Activated T-helper 2 cell treated with anti-CD3 and anti-CD28 coated beads, Interferon-gamma antibody, Interleukin-2, Interleukin-4, amounts not matched to agents 10 μg/mL and 5 μg/mL and 100 μg/mL, durations not matched to agents 14 hours and 24 hours and 36 hours (primary cell): ENCODE measurements around the gene SIK3. TPM values are rescaled to one million over a fixed set of nuclear protein-coding genes. Genes with fewer than 3 reads are reported as not detected.
"Not testable (repeated sequence)": the region's sequence is repeated elsewhere in the genome, so short reads cannot be mapped to it uniquely, and the experiment has no call there.

Source experiments
- DNase-seq: peaks from one replicate; pipeline ENCODE4 v3.0.0; 2021; ENCODE audit warnings: low spot score
- H3K27ac Mint-ChIP-seq: one replicate; pipeline ENCODE4 v1.8.0; 2021; ENCODE audit warnings: mixed read lengths
- H3K27me3 Mint-ChIP-seq: one replicate; pipeline ENCODE4 v1.8.0; 2021; ENCODE audit warnings: low read depth, mixed read lengths
- H3K36me3 Mint-ChIP-seq: one replicate; pipeline ENCODE4 v1.8.0; 2021; ENCODE audit warnings: low read depth, mixed read lengths
- H3K4me1 Mint-ChIP-seq: one replicate; pipeline ENCODE4 v1.8.0; 2021; ENCODE audit warnings: low read depth, mixed read lengths
- H3K4me3 Mint-ChIP-seq: one replicate; pipeline ENCODE4 v1.8.0; 2021; ENCODE audit warnings: low read depth, mild to moderate bottlenecking, moderate library complexity, mixed read lengths
- H3K9me3 Mint-ChIP-seq: one replicate; pipeline ENCODE4 v1.8.0; 2021; ENCODE audit warnings: mixed read lengths
- intact Hi-C: fragments of 100-400 bp; cut with micrococcal nuclease; formaldehyde crosslinking; loops from one replicate; pipeline ENCODE4 v1.15.1; 2023
- total RNA-seq: library from RNA; stranded (reverse); gene quantifications from 2 replicates; pipeline ENCODE4 v1.2.3, GENCODE V29; 2022

The SIK3 gene
- total RNA-seq, 1 donor from 2014 or later: 25.3 TPM

DNA sequence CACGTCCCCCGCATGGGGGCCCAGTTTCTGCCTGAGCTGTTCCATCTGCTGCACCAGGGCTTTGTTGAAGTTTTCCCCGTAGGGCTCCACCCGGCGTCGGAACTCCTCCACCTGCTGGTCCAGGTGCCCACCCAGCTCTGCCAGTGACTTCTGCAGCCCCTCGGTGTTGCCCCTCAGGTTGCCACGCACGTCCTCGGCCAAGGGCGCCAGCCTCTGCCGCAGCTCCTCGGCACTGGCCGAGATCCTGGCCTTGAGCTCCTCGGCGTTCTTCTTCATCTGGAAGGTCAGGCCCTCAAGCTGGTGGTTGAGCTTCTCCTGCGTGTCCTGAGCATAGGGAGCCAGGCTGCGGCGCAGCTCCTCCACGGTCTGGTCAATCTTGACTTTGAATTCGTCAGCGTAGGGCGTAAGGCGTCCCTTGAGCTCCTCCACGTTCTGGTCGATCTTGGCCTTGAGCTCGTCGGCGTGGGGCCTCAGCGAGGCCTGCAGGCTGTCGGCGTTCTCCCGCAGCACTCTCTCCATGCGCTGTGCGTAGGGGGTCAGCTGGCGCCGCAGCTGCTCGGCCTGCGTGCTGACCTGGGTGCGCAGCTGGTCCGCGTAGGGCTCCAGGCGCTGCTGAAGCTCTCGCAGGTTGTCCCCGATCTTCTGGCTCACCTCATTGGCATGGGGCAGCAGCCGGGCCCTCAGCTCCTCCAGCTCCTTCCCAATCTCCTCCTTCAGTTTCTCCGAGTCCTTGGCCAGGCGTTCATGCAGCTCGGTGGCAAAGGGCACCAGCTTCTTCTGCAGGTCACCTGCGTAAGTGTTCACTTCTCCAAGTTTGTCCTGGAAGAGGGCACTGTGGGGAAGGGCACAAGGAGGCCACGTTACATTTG lies 276.9 kb downstream of the SIK3 start:
- no peak overlapping the region for H3K4me3 Mint-ChIP-seq
- no peaks in the 10 kb centered on the region for H3K9me3 Mint-ChIP-seq
- DNase-seq: no peak
- intact Hi-C loops: no loop called here
- no peaks in the 10 kb centered on the region for H3K36me3 Mint-ChIP-seq
- H3K27ac Mint-ChIP-seq: no peak overlapping the region
- no peaks in the 10 kb centered on the region for H3K27me3 Mint-ChIP-seq
- H3K4me1 Mint-ChIP-seq: no peaks in the 10 kb centered on the region

DNA sequence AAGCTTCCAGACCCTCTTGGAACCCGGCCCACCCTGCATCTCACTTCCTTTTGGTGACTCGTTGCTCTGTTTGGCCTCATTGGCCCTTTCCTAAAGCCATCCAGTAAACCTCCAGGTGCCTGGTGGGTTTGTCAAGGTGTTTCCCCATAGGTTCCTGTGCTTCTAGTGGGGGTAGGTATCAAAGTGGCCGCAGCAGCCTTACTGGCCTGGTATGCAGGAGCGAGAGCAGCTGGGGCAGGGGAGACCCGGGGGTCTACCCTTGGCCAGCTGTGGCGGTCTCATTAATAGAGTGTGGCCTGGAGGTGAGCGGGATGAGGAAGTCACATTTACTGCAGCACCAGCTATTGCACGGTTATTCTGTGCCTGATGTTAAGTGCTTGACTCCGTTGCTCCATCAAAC lies 279.2 kb downstream of the SIK3 start:
- H3K27me3 Mint-ChIP-seq: peaks cover 2% of the 10 kb centered on the region
- no peak overlapping the region for H3K27ac Mint-ChIP-seq
- no peaks in the 10 kb centered on the region for H3K4me1 Mint-ChIP-seq
- no peaks in the 10 kb centered on the region for H3K9me3 Mint-ChIP-seq
- H3K36me3 Mint-ChIP-seq: no peaks in the 10 kb centered on the region
- no peak overlapping the region for H3K4me3 Mint-ChIP-seq
- intact Hi-C loops: no loop called here
- no peak for DNase-seq

DNA sequence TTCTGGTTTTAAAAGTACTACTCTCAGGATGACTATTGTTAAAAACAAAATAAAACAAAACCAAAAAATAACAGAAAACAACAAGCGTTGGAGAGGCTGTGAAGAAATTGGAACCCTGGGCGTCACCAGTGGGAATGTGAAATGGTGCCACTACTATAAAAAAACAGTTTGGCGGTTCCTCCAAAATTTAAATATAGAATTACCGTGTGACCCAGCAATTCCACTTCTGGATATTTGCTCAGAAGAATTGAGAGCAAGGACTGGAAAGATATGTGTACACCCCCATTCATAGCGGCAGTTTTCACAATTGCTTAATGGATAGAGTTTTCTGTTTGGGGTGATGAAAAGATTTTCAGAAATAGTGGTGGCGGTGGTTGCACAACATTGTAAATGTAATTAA lies 283.7 kb downstream of the SIK3 start:
- no peak for DNase-seq
- Mint-ChIP-seq H3K4me3 (no peak overlapping the region), H3K27ac (no peak overlapping the region), H3K9me3 (no peaks in the 10 kb centered on the region), H3K27me3 (peaks cover 9% of the 10 kb centered on the region), H3K4me1 (no peaks in the 10 kb centered on the region), H3K36me3 (no peaks in the 10 kb centered on the region)
- intact Hi-C loops: no loop called here

DNA sequence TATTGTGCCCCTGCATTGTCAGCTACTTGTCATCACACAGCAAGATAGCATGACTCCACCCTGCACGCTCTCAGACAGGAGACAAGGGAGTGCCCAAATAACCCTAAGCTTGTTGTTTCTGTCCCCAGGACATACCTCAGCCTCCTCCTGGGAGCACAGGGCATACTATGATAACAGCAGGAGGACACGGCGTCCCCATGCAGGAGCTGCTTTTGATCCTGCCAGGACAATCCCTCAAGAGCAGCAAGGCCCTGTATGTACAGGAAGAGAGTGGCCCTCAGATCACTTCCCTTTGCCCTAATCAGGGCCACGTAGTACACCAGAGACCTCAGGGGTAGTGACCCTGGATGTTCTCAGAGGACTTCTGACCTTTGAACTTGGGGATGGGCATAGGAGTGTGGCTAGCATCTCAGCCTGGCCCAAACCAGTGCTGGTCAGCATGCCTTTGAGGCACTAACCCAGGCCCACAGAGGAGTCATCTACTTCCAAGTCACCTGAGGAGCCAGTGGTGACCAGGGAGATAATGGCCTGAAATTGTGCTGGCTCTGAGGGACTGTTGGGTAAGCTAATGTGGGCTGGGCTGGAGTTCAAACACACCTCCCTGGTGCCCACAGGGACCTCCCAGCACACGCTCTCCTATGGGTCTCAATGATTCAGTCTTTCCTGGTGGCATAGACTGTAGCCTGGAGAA lies 284.3 kb downstream of the SIK3 start:
- no peak overlapping the region for H3K27ac Mint-ChIP-seq
- no peaks in the 10 kb centered on the region for H3K4me1 Mint-ChIP-seq
- intact Hi-C loops: no loop called here
- no peaks in the 10 kb centered on the region for H3K9me3 Mint-ChIP-seq
- H3K36me3 Mint-ChIP-seq: no peaks in the 10 kb centered on the region
- H3K4me3 Mint-ChIP-seq: no peak overlapping the region
- DNase-seq: no peak
- H3K27me3 Mint-ChIP-seq: peaks cover 10% of the 10 kb centered on the region

DNA sequence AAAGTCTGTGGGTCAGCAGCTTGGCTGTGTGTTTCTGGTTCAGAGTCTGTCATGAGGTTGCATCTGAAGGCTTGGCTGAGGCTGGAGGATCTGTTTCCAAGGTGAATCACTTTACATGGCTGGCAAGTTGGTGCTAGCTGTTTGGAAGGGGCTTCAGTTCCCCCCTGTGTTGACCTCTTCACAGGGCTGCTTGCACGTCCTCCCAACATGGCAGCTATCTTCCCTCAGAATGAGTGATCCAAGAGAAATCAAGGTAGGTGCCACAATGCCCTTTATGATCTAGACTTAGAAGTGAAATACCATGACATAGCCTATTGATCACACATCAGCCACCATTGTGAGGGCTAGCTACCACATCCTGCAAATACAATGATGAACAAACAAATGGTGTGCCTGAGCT lies 285.1 kb downstream of the SIK3 start:
- H3K9me3 Mint-ChIP-seq: no peaks in the 10 kb centered on the region
- intact Hi-C loops: no loop called here
- no peak for DNase-seq
- no peak overlapping the region for H3K4me3 Mint-ChIP-seq
- peaks cover 10% of the 10 kb centered on the region for H3K27me3 Mint-ChIP-seq
- no peak overlapping the region for H3K27ac Mint-ChIP-seq
- H3K36me3 Mint-ChIP-seq: no peaks in the 10 kb centered on the region
- no peaks in the 10 kb centered on the region for H3K4me1 Mint-ChIP-seq

DNA sequence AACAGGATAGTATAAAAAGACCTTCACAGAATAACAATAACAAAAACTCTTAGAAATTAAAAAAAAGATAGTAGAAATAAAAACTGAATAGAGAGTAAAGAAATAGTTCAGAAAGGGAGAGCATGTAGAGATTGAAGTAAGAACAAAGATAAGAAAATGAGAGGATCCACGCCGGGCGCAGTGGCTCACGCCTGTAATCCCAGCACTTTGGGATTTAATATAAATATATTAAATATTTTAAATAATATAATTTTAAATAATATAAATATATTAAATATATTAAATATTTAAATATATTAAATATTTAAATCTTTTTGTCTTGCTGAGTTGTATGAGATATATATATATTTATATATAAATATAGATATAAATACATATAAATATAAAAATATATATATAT lies 286.1 kb downstream of the SIK3 start:
- Mint-ChIP-seq H3K4me3 (no peak overlapping the region), H3K36me3 (no peaks in the 10 kb centered on the region), H3K4me1 (no peaks in the 10 kb centered on the region), H3K27me3 (peaks cover 16% of the 10 kb centered on the region), H3K9me3 (no peaks in the 10 kb centered on the region), H3K27ac (no peak overlapping the region)
- DNase-seq: no peak
- intact Hi-C loops: no loop called here

DNA sequence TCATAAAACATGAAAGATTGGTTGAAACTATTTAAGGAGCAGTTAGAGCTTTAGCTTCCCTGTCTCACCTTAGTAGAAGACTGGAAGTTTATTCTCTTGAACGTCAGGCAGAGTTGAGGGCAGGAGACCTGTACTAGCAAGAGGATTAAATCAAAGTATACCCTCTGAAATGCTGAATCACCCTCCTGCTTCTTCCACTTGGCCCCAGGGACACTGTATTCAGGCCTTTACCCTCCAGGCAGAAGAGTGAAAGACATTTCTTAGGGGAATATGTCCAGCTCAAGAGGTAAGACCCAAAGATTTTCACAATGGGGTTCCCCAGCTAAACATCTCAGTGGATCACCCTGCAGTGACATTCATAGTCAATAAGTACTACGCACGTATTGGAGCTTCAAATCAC lies 287.0 kb downstream of the SIK3 start:
- H3K9me3 Mint-ChIP-seq: no peaks in the 10 kb centered on the region

DNA sequence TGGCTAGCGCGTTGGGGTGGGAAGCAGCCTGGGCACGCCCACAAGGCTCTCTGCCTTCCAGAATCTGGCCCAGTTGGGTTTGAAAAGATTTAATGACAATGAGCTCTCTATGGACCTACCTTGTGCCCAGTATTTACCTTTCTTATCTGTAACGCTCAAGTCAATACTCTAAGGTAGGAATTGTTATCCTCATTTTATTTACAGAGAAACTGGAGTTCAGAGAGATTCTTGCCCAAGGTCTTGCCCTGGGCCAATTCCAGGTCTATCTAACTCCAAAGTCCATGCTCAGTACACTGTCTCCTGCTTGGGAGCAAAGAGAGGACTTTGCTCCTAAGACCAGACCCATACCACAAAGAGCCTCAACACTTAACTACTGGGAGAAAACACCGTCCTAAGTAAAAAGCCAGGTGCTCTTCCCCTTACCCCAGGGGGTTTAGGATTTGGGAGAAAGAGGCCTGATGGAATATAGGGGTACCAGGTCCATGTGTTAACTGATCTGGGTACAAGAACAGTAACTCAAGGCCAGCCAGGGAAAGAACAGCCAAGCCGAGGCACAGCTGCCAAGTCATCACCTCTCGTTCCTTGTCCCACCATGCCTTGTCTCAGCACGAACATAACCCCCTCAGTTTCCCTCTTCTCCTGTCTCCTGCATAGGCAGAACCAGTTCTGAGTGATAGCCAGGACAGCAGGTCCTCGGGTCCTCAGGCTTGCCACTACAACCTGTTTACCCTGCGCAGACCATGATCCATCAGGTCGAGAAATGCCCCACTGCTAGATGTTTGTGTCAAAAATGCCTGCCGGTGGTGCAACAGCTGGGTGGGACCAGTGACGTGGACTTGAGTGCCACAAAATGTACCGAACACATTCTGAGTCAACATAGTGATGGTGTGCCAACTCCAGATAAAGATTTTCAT lies 289.7 kb downstream of the SIK3 start:
- Mint-ChIP-seq H3K27ac (no peak overlapping the region), H3K9me3 (no peaks in the 10 kb centered on the region), H3K4me1 (peaks cover 2% of the 10 kb centered on the region), H3K27me3 (peaks cover 19% of the 10 kb centered on the region), H3K36me3 (no peaks in the 10 kb centered on the region), H3K4me3 (no peak overlapping the region)
- no peak for DNase-seq
- intact Hi-C loops: no loop called here

More for the DNA sequence above, 287.0 kb downstream of the SIK3 start:
- DNase-seq: no peak
- peaks cover 18% of the 10 kb centered on the region for H3K27me3 Mint-ChIP-seq
- H3K4me1 Mint-ChIP-seq: no peaks in the 10 kb centered on the region
- no peak overlapping the region for H3K4me3 Mint-ChIP-seq
- intact Hi-C loops: no loop called here
- no peaks in the 10 kb centered on the region for H3K36me3 Mint-ChIP-seq
- no peak overlapping the region for H3K27ac Mint-ChIP-seq

DNA sequence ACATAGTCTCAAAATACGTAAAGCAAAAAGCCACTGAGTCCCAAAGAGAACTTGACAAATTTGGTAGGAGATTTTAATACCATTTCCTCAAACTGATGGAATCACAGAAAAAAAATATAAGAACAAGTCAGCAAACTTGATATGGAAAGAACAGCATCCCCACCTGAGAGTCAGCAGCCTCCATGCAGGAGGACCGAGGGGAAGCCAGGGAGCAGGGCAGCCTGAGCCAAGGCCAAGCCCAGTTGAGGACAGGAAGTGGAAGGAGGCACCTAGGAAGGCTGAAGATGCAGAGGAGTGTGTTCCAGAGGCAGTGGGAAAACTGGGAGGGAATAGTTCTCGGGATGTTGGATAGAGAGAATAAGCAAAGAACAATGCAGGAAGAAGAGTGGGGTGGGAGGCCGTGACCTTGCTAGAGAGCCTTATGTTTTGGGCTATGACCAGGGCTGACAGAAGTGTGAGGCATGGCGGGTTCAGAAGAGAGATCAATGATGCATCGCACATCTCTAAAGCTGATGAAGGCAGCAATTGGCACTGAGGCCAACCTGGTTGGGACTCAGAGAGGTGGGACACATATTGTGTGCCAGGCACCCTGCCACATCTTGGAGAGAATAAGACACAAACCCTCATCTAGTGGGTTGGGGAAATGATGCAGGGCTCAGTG lies 290.5 kb downstream of the SIK3 start:
- Mint-ChIP-seq H3K4me3 (no peak overlapping the region), H3K27ac (no peak overlapping the region), H3K4me1 (peaks cover 2% of the 10 kb centered on the region), H3K27me3 (peaks cover 20% of the 10 kb centered on the region), H3K9me3 (no peaks in the 10 kb centered on the region), H3K36me3 (no peaks in the 10 kb centered on the region)
- no peak for DNase-seq
- intact Hi-C loops: no loop called here

DNA sequence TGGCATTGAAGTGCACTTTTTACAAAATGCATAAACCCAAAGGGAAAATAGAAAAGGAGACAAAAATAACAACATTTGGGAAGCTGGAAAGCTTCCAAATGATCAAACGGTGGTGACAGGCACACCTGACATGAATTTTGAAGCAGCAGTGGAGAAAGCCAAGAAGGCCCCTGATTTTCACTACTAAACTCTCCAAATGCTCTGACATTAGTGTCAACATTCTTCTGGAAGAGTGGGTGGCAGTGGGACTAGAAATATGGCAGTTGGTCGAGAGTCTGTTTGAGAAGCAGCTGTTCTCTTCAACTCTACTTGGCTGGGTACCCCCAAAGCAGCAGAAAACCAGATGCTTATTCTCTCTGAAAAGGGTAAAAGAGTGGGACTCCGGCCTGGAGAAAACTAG lies 294.2 kb downstream of the SIK3 start:
- H3K9me3 Mint-ChIP-seq: no peaks in the 10 kb centered on the region
- peaks cover 2% of the 10 kb centered on the region for H3K4me1 Mint-ChIP-seq
- intact Hi-C loops: no loop called here
- no peak overlapping the region for H3K27ac Mint-ChIP-seq
- no peak for DNase-seq
- no peak overlapping the region for H3K4me3 Mint-ChIP-seq
- peaks cover 21% of the 10 kb centered on the region for H3K27me3 Mint-ChIP-seq
- H3K36me3 Mint-ChIP-seq: no peaks in the 10 kb centered on the region

DNA sequence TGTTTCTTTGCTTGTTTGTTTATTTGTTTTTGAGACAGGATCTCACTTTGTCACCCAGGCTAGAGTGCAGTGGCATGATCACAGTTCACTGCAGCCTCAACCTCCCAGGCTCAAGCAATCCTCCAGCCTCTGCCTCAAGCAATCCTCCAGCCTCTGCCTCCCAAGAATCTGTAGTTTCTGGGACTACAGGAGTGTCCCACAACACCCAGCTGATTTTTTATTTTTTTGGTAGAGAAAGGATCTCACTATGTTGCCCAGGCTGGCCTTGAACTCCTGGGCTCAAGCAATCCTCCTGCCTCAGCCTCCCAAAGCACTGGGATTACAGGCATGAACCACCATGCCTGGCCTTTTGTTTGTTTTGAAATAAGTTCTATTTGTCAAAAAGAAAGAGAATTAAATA lies 296.6 kb downstream of the SIK3 start:
- H3K4me3 Mint-ChIP-seq, H3K9me3 Mint-ChIP-seq, H3K4me1 Mint-ChIP-seq, intact Hi-C loops, H3K27ac Mint-ChIP-seq, DNase-seq, H3K36me3 Mint-ChIP-seq: not testable (repeated sequence)
- peaks cover 15% of the 10 kb centered on the region for H3K27me3 Mint-ChIP-seq

DNA sequence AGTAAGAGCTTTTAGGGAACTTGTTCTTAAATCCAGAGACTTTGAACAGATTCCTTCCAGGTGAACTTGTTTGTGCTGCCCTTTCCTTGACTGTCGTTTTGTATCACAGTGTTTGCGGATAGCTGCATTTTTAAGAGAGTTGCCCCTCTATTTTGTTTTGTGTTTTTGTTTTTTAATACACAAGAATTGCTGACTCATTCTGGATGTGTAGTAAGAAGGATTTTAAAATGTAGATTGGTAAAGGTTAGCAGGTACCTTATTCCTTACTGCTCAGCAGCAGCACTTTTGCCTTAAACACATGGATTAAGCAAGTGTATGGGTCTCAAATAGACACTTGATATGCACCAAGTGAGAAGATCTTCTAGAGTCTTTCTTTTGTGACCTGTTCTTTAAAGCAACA lies 297.6 kb downstream of the SIK3 start:
- no peaks in the 10 kb centered on the region for H3K4me1 Mint-ChIP-seq
- H3K36me3 Mint-ChIP-seq: no peaks in the 10 kb centered on the region
- H3K27ac Mint-ChIP-seq: no peak overlapping the region
- no peak overlapping the region for H3K4me3 Mint-ChIP-seq
- H3K27me3 Mint-ChIP-seq: peaks cover 15% of the 10 kb centered on the region
- intact Hi-C loops: no loop called here
- DNase-seq: no peak
- no peaks in the 10 kb centered on the region for H3K9me3 Mint-ChIP-seq
